ENCODE measurements around the gene TBC1D22A.
"Not testable (repeated sequence)": the region's sequence is repeated elsewhere in the genome, so short reads cannot be mapped to it uniquely, and the experiment has no call there.

TBC1D22A gene

DNA sequence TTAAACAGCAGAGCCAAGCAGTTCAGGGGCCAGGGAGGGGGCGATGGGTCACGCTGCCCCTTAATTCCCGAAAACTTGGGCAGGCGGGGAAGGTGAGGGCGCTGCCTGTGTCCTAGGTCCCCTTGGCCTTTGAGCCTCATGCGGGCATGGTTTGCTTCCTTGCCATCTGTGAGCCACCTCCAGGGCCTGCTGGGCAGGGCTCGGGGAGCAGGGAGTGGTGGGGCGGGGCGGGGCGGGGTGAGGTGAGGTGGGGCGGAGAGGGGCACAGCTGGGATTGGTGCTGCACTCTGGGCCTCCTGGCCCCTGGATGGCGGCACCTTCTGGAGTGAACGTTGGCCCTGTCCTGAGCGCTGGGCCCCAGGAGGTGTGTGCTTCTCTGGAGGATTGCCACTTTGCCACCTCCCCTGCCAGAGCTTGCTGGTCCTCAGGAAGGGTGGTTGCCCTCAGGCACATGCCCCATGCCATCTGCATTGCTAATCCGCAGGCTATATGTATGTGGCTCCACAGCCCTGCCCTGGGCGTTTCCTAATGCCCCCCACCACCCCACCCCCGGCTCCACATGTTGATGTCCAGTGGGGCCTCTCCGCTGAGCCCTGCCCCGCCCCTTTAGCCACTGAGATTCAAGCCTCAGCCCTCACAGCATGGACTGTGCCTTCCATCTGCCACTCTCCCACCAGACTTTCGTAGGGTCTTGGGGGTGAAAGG, 352.5 kb downstream of the TBC1D22A start:
- no peak for DNase-seq

DNA sequence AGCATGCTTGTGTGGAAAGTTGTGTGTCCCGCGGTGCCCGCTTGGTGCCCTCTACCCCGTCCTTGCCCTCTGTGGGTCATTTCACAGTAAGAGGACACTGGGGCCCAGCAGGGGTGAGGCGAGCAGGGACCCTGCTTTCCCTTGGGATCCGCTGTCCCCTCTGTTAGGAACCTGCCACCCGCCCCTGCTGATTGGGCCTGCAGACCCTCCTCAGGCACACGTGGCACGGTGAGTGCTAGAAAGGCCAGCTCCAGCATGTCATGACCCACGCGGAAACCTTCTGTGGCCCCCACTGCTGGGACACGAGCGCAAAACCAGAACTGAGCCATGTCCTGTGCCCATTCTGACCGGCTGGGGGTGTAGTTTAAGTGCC, 353.1 kb downstream of the TBC1D22A start:
- DNase-seq = no peak

DNA sequence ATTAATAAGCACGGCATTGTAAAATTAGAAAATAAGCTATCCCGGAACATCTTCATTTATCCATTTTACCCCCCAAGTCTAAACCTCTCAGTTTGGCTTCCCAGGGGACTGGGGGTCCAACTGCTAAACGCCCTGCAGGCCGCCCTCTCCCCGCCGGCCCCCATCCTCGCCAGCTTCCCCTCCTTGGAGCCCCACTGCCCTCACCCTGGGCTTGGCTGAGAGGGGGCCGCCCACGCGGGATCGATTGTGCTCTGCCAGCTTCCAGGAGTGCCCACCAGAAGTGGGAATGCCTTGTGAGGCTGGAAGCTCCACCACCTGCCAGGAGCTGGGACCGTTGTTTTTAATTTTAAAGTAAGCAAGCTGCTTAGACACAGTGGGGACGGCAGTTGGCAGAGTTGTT, 353.5 kb downstream of the TBC1D22A start:
- no peak for DNase-seq

DNA sequence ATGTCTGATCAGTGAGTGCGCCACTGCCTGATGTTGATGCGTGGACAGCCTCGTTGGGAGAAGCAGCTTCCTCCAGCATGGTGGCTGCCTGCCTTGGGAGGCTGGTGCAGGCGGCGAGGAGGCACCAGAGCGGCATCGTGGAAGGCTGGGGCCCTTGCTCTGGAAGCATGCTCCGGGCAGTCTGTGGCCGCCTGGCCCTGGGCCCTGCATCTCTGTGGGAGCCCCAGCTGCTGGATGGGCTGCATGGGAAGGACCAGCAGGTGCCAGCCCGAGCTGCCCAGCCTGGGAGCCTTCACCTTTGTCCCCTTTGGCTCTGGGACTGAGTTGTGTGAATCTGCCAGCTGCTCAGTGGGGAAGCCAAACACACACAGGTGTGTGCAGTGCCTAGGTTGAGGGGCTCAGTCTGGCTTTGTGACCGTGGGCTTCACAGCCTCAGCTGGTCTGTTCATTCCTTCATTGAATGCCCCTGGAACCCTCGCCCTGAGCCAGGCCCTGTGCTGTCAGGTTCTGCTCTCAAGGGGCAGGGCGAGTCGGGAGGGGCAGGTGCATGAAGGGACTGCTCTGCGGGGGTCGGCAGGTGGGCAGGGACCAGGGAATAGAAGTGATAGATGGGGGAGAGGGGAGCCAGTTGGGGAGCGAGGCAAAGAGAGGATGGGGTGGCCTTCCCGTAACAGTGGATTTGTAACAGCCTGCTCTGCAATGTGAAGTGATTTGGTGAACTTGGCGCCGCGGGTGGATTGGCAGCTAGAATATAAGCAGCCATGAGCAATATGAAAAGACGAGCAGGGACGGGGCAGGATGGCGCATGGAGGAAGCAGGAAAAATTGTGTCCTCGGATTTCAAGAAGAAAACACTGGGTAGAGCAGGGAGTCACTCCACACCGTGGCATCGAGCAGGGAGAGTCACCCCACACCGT, 354.2 kb downstream of the TBC1D22A start:
- no peak for DNase-seq

DNA sequence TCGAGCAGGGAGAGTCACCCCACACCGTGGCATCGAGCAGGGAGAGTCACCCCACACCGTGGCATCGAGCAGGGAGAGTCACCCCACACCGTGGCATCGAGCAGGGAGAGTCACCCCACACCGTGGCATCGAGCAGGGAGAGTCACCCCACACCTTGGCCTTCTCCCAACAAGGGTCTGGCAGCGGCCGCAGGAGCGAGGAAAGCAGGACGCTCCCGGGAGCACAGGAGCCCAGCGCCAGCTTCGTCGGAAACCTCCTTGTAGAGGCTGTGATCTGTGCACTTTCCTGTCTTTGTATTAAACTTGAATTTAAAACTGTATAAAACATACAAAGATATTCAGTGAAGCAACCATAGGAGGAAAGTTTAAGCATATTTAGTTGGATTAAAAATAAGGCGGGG, 355.0 kb downstream of the TBC1D22A start:
- DNase-seq = not testable (repeated sequence)

DNA sequence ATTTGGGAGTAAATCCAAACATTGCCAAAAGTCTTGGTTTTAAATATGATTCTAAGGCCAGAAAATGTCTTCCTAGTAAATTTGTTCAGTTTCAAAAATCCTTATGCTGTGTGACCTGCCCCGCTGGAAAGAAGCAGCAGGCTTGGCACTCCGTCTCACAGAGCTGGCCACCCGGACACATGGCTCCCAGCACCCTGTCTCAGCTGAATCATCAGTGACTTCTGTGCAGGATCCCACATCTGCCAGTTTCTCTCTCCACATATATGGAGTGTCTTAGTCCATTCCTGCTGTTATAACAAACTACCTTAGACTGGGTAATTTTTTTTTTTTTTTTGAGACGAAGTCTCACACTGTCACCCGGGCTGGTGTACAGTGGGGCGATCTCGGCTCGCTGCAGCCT, 356.7 kb downstream of the TBC1D22A start:
- DNase-seq = no peak

DNA sequence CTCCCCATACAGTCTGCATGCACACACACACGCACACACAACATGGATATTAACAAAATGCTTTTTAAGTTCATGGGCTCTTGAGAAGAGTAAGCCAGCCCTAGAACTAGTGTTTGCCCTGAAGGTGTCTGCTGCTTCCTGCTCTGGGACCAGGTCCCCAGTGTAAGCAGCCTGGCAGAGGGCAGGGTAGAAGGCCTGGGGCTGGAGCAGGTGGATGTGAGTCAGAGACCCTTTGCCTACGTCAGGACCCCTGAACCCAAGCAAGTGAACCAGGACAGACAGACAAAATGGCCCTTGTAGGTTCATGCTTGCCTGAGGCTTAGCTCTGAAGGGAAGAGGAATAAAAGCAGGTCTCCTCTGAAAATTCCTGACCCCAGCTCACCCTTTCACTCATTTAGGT, 357.9 kb downstream of the TBC1D22A start:
- no peak for DNase-seq

DNA sequence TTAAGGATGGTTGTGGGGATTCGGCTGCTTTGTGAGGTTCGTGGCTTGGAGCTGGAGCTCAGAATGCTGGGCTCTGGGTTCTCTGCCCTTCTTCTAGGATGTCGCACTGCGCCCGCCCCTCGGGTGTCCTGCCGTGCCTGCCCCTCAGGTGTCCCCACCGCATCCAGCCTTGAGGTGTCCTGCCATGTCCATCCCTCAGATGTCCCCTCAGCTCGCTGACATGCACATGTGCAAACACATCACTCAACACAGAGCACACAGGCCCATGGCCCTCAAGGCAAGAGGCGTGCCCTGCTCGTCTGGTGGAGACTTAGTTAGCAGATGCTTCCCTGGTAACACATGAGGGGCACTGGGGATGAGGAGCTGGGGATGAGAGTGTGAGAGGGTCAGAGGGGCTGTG, 359.3 kb downstream of the TBC1D22A start:
- DNase-seq = no peak

DNA sequence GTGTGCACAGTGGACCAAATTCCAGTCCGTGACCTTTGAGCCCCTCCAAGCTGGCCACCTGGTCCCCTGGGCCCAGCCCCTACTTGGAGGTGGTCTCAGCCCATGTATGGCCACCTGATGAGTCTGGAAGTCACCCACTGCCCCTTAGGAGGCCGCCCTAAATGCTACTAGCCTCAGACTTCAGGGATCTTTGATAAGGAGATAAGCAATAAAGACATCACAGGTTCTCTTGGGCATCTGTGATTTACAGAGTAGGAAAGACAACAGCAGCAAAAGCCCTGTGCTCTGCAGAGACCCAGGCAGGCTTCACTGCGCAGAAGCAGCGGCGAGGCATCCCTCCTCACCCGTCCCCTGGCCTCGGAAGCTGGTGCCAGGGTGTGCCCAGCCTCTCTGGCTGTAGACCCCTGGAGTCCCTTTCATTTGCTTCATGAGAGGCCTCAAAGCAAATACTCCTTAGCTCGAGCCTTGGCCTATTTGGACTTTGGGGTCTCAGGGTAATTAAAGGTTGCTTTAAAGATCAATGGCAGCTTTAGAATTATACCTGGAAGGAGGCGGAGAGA, 360.1 kb downstream of the TBC1D22A start:
- no peak for DNase-seq

DNA sequence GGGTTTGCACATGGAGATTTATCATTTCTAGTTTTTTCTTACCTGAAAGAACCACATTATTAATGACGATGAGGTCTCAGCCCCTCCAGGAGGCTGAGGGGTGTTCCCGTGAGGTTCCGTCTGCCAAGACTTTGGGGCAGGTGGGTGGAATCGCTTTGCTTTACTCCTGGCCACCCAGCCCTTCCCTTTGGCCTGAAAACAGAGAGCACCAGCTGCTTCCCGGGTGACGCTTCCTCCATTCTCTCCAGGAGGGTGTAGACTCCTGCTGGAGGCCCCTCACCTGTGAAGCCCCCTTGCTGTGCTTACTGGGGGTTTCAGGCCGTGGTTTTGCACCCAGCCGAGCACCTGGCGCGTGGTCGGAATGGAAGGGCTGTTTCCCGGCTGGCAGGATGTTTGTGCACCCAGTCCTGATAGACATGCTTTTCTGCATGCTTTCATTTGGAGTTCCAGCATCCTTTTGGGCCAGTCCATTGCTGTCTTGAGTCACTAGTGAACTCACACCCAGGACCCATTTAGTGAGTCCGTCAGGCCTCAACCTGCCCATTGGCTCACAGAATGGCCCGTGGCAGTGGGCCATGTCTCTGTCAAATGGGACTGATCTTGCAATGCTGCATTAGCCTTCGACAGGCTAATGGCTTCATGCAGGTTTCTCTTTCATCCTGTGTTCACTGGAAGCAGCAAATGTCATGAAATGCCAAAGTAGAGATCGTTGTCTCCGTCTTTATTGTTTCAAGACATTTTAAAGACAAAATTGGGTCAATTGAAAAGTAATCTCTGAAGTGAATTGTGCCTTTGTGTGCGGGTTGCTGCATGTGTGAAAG, 360.8 kb downstream of the TBC1D22A start:
- no peak for DNase-seq

DNA sequence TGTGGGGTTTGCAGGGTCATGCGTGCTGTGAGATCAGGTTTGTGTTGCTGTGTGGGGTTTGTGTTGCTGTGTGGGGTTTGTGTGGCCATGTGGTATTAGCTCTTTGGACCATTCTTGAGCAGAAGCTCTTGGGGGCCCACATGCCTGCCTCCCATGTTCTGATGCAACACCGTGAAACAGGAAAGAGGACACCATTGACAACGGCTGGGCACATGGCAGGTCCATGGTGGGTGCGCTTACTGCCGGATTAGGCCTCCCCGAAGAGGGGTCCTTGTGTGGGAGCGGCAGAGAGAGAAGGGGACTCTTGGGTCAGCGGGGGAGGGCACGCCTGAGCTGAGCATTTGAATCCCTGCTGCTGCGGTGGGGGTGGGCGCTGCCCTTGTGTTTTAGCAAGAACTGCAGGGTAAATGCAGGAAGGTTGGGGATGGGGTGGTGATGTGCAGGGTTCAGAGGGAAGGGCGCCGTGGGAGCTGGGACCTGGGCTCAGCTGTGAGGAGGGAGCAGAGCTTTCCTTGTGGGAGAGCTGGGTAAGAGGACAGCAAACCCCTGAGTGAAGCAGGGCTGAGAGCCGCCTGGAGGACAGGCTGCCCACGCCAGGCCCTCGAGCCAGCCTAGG, 361.5 kb downstream of the TBC1D22A start:
- DNase-seq = no peak

DNA sequence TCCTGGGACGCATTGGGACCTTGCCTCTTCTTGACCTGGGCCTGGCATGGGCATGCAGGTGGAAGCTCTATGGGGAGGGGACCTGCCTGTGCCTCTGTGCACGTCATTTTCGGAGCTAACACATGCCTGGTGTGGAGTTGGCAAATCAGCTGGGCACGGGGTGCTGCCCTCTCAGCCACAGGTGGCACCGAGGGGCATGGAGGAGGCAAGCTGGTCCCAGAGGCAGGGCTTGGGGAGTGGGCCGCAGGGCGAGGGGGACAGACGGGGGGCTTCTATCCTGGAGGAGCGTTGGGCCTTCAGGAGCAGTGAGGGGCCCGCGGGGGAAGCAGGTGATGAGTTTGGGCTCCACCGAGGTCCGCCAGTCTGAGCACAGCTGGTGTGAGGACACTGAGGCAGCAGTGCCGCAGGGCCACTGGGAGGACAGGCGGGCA, 362.0 kb downstream of the TBC1D22A start:
- DNase-seq = no peak

DNA sequence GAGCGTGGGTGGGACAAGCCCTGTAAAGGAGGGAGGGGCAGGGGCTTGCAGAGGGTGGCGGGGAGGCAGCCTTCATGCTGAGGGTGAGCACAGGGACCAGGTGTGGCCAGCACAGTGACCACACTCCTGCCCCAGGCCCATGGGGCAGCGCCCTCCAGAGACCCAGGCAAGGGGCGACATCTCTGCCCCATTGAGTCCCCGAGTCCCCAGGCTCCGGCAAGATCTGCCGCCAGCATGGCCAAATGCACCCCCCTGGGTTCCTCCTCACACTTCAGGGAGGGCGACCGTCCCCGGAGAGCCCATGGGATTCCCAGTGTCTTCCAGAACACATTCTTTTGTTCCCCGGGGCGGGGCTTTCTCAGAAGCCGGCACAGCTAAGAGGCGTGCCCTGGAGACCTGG, 362.5 kb downstream of the TBC1D22A start:
- no peak for DNase-seq

DNA sequence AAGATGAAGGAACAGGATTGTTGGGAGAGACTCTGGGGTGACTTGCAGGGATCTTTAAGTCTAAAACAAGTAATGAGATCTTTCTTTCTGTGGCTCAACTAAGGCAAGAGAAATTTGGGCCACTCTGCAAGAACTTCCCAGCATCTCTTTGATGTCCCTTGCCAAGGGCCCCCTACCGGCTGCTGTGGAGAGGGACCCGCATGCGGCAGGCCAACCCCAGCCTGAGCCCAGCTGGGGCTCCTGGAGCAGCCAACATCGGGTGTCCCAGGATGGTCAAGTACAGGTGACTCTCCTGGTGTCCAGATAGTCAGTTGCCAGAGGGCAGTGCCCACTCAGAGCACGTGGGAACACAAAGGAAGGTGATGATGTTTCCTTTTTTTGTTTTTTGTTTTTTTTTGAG, 363.2 kb downstream of the TBC1D22A start:
- DNase-seq = no peak

DNA sequence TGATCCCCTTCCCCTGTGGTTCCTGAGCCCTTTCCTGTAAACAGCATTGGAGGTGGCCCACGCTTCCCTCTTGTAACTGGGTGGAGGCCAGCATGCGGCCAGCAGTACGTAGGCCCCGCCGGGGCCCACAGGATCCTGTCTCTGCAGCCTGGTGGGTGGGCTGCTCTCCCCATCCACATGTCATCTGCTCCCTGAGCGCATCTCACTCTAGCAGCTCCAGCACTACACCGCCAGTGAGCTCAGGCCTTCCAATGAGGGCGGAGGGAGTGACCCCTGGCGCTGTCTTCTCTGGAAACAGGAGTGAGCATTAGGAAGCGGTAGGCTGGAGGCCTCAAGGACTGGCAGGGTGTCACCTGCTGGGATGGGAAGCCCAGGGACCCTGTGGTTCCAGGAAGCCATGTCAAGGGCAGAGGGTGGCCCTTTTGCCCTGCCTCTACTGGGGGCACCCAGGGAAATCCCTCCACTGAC, 363.9 kb downstream of the TBC1D22A start:
- no peak for DNase-seq

DNA sequence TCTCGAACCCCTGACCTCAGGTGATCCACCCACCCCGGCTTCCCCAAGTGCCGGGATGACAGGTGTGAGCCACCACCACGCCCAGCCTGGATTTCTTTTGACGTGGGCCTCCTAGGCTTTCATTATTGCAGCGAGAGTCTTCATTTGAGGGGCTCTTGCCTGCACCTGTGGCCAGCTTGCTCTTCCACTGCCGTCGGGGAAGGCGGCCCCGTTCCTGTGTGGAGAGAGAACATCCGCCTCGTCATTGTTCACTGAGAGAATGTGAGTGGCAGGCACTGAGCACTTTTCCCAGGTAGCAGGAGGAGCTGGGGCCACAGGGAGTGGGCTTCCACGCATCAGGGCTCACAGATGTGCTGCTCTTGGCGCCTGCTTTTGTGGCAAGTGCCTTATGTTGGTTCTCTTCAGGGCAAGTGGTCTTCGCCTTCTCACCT, 365.0 kb downstream of the TBC1D22A start:
- DNase-seq = no peak

DNA sequence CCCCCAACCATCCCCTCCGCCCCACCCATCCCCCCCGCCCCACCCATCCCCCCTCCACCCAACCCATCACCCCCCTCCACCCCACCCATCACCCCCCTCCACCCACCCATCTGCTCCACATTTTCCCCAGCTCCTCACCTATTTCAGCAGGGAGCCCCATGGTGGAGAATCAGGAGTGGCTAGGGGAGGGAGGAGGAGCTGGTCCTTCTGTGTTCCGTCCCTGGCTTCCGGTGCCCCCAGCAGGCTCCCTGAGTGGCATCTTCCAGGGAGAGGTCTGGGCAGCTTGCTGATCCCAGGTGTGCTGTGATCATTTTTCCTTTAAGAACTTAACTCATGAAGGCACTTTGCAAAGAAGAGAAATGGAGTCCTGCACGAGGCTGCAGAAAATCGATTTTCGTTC, 365.8 kb downstream of the TBC1D22A start:
- no peak for DNase-seq

DNA sequence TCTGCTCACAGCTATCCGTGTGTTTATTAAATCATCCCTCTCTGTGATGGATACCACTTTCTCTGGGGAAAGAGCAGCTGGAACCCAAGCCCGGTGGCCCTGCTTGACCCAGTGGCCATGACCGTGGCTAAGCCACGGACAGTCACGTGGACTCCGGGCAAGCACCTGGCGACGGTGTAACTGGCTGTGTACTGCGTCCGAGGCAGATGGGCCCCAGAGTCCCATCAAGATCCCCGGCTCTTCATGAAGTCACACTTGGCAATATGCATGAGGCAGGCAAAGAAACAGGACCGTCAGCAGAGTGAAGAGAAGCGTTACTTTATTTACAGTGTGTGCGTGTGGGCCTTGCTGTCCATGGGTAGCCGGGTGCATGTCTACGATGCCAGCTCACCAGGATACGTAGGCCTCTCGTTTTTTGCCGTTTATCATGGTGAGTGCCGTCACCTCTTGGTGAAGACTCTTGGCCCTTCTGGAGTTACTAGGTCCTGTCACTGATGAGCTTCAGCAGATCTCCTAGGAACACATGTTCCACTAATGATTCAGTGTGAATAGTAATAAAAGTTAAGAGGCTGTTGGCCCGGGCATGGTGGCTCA, 366.3 kb downstream of the TBC1D22A start:
- no peak for DNase-seq

DNA sequence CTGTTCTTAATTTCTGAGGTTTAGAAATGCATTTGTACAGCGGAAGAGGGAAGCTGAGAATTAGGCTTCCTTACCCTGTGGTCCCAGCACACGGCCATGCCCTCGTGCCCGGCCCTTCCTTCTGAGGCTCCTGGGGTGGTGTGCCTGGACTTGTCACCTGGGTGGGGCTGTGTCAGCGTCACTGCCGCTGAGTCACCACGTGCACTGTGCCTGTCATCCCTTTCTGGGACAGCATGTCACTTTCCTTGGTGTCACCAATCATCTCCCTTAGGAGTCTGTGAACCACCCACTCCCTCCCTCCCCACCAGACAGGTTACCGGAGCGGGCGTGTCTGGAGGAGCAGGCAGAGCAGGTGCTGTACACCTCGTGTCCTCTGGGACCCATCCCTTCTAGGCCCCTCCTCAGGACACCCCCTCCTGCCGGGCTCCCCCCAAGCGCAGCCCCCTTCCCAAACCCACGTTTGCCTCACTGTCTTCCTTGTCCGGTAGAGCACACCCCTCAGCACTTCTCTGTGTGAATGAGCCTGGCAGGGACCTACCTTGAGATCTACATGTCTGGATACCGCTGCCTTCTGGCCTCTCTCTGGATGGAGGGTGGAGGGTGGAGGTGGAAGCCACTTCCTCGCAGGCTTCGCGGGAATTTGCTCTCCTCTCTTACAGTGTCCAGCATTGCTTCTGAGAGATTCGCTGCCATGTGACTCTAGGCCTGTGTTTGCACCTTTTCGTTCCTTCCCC, 367.6 kb downstream of the TBC1D22A start:
- peak; percentile 42 for DNase-seq

DNA sequence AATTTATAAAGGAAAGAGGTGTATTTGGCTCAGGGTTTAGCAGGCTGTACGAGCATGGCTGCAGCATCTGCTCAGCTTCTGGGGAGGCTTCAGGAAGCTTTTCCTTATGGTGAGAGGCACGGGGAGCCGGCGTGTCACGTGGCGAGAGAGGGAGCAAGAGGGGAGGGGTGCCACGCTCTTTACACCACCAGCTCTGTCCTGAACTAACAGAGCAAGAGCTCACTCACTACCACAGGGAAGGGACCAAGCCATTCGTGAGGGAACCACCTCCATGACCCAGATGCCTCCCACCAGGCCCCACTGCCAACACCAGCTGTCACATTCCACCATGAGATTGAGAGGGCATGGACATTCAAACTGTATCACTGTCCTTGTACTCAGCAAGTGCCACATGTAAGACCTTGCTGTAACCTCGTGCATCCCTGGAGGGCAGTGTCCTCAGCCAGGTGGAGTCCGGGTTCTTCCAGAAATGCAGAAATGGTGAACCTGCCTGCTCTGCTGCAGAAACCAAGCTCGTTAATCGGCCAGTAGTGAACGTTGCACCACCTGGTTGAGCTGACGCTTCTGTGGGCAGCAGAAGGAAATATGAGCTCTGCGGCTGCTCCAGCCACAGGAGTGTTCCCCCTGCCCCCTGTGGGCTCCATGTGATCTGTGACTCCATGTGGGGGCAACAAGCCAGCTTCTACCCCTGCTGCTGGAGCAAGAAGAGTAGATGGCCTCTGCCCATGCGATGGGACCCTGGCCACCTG, 368.6 kb downstream of the TBC1D22A start:
- no peak for DNase-seq

All from inflammatory macrophage treated with lipopolysaccharide for 4 hours (primary cell).